HG02588 (cell line): Measurements from ENCODE around the gene MAGI2.

Experiments used
- ATAC-seq: cut with Tn5 transposase; IDR thresholded peaks from one replicate; pipeline ENCODE4 v1.9.1; 2021; ENCODE audit warnings: mild to moderate bottlenecking, moderate library complexity; ENCODE audit not compliant: unreplicated experiment

Gene MAGI2

DNA sequence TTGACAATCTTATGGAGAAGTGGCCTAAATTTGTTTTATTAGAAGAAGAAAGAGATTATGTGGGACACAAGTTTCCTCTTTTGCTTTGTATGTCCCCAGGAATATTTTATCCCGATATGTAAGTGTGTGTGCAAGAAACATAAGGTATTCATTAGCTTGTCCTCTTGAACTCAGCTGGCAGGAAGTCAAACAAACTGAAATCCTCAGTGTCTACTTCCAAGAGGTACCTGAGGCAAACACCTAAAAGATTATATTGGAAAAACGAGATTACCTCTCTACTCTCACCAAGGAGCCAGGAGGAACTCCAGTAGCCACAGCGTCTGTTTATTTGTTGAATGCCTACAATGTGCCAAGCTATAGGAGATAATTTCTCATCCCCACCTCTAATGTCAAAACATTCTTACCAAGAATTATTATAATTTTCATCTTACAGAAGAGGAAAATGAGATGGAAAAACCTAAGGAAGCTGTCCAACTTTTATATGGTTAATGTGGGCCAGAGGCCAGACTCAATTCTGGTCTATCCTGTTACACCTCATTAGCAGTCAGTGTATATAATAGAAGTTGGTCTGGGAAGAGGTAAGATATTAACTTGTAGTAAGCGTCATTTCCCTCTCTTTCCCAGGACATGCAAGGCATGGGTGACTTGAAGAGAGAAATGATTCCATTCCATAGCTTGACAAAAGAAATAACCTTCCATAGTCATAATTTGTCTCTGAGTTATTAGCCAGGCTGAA is 692.7 kb downstream of the MAGI2 start:
- ATAC-seq, result no peak

DNA sequence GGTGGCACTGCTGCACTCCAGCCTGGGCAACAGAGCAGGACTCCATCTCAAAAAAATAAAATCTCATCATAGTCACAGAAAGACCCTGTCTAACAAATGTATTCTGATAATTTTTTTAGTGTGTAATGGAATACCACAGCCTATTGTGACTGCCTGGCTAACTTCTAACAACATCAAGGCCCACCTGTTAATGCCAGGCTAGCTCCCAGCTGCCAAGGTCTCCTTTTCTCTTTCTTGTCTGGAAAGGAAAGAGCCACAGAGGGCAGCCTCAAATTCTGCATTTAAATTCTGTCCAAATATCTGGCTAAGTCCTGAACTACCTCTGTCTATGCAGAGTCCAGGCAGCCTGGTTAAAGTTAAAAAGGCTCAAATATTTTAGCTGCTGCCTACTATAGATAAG is 700.9 kb downstream of the MAGI2 start:
- no peak for ATAC-seq

DNA sequence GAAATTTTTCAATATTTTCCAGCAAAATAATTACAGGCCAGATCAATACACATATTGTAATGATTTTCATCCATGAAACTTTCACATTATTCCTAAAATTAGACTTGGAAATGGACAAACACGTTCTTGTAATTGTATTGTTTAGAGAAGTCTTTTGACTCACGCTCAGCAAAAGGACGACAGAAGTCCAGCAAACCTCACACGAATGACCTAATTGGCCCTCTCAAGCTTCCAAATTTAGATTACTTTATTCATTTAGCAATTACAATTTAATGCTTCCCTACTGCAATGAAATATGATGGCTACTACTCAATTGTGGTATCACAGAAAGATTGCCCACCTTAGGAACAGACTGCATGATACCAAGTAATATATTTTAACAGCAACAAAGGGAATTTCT is 702.2 kb downstream of the MAGI2 start:
- ATAC-seq, result no peak

DNA sequence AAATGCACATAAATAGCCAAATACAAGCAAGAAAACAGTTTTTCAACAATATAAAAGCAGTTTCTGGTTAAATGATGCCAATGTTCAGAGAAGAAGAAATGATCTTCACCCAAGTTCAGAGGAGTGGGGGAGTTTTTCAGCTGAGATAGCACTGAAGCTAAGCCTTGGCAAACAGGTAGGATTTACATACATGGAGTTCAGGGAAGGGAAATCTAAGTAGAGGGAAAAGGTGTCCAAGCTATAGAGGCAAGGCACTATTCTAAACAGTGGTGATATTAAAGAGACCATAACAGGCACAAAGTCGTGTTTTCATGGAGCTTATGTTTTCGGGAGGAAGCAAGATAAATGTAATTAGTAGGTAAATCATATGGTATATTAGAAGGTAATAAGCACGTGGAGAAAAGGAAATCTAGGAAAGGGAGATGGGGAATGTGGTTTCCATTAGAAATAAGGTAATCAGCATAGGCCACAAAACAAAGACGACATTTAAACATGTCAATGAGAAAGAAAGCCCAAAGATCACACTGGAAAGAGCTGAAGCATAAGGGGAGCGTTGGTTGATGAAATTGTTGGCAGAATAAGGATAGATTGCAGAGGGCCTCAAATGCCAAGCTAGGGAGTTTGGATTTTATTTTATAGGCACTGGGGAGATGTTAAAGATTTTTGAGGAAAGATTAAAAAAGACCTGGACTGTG is 704.3 kb downstream of the MAGI2 start:
- ATAC-seq, result no peak

DNA sequence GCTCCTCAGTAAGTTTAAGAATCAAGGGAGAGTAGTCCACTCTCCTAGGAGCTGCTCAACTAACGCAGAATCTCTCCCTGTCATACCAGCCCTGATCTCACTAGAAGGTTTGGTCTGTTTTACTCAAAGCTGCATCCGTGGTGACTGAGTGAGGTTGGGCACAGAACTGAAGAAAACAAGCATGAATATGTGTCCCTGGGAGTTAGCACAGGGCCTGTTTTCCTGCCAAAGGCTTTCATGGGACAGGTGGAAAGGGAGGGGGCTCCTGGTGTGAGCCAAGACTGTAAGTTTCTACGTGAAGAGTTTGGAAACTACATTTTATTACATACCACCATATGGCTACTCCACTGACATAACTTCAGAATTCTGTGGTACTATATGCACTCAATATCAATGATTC is 705.9 kb downstream of the MAGI2 start:
- ATAC-seq, result no peak

DNA sequence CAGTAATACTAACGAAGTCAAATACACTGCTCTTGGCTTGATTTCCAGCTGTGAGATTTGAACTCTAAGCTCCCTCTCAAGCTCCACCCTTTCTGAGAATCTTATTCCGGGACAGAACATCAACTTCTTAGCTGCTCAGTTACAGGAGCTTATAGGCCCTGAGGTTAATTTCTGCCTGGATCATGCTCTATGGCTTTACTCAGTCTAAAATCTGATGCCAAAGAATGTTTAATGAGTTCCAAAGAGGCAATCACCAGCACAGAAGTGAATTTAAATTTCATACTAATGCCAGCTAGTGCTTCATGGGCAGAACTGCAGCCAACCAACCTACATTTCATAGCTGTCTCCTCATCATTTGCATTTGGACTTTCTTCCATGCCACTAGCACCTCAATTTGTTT is 707.2 kb downstream of the MAGI2 start:
- no peak for ATAC-seq

DNA sequence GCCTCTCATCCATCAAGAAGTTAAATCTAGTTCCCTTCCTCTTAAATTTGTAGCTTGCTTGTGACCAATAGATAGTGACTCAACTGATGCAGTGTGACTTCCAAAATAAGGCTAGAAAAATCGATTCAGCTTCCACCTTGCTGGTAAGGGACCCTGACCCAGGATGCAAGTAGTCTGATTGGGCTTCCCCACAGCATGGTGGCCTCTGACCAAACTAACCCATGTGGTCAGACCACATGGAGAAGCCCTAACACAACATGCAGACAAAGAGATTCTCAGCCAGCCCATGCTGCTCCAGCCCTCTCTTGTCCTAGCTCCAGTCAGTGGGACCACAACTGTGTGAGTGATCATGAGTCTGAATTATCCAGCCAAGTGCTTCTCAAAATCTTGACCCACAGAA is 710.8 kb downstream of the MAGI2 start:
- ATAC-seq, result no peak

DNA sequence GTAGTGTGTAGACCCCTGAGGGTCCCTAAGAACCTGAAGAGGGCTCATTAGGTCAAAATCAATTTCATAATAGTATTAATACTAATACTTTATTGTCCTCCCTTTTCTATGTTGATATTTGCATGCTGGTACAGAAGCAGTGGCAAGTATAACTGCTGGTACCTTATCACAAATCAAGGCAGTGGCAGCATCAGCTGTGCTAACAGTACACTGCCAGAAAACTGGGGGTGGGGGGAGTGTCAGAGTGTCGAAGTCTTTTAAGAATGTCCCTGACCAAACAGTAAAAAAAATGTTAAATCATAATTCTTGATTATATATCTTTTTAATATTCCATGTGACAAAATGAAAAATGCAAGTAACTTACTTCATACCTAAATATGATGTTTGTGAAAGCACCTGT is 716.9 kb downstream of the MAGI2 start:
- ATAC-seq, result no peak

DNA sequence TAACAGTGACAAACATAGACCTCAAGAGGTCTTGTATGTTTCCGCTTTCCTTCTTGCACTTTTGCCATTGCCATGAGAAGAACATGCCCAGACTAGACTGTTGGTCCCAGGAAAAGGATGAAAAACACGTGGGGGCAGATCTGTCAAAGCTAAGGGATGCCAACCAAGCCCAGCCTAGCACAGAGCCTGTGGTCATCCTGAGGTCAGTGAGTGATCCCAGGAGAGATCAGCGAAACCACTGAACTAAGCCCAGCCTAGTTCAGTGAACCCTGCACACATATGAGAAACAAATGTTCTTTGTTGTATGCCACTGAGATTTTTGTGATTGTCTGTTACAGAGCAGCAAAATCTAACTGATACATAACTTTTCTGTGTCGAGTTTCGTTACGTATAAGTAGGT is 718.8 kb downstream of the MAGI2 start:
- ATAC-seq, result peak; percentile 70

DNA sequence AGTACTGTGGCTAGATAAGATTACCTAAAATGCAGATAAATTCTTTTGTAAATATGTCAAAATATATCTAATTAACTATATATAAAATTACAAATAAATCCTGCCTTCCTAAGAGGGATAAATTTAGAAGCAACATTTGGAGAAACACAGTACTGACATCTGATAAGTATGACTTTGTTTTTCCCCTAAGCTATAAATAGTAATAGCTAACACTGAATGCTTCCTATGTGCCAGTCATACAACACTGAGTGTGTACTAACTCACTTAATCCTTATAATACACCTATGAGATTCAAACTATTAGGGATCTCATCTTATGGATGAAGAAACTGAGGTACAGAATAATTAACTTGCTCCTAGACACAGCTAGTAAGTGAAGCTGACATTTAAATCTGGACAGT is 733.4 kb downstream of the MAGI2 start:
- no peak for ATAC-seq

DNA sequence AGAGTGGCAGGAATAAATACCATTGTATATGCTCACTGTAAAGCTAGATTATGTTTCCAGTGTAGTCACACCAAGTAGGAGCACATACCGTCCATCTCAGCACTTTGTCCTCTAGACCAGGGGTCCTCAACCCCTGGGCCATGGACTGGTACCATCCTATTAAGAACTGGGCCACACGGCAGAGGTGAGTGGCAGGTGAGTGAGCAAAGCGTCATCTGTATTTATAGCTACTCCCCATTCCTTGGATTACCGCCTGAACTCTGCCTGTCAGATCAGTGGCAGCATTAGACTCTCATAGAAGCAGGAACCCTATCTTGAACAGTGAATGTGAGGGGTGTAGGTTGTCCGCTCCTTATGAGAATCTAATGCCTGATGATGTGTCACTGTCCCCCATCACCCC is 735.3 kb downstream of the MAGI2 start:
- ATAC-seq, result no peak

DNA sequence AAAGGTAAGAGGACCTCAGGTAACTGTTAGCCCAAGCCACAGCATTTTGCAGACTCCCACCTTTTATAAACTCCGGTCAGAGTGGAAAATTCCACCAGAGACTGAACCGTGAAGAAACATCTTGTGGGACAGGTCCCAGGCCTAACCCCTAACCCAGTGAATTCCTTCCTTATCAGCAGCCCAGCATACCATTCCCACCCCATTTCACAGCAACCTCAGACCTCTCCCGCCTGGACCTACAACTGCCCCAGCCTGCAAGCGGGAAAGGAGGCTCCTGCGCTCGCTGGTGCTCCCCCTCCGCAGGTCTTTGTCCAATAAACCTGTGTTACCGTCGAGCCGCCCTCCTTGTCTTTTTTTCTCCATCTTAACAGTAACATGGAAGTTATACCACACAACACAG is 736.6 kb downstream of the MAGI2 start:
- ATAC-seq, result no peak

DNA sequence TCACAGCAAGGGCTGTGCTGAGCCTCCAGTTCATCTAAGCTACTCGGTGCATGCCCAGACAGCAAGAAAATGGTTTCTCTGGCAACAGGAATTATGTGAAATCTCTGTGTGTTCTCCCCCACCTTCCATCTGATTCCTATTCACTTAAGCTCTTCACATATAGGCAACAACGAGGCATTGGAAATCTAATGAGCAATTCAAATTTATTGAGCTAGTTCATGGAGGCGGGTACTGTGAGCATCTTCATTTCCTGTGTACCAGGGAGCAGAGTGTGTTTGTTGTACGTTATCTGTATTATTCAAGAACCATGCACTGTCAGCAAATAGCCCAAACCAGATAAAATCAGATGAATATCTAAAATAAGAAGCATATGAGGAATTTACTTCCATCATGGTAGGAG is 739.1 kb downstream of the MAGI2 start:
- no peak for ATAC-seq

DNA sequence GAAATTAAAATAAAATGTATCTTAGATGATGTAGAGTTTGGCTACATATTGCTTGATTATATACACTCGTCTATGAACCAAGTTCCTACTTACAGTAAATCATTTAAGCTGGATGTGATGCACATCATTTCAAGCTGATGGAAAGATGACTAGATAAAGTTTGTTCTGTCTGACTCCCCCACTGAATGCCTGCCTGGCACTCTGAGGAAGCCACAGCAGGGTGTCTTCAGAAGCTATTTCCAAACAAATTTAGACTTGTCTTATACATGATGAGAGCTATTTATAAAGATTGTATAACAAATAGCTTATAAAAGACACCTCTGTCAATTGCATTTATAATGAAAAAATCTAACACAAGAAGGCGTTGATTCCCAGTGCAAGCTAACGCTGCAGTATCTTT is 741.4 kb downstream of the MAGI2 start:
- ATAC-seq, result no peak

DNA sequence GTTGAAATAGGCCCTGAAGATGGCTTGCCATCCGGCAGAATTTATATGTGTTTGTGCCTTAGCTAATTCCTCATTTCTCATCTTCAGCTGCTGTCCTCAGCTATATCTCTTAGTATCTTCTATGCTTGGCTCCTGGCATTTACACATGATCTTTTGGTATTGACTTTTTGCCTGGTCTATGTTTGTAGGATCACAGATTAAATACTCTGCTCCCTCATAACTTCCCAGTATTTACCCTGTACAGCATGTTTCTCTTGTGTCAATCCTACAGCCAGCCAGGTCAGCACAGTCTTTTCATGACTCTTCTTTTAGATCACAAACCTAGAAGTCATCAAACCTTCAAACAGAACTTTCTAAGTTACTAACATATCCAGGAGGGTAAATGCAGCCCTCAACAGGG is 743.8 kb downstream of the MAGI2 start:
- no peak for ATAC-seq

DNA sequence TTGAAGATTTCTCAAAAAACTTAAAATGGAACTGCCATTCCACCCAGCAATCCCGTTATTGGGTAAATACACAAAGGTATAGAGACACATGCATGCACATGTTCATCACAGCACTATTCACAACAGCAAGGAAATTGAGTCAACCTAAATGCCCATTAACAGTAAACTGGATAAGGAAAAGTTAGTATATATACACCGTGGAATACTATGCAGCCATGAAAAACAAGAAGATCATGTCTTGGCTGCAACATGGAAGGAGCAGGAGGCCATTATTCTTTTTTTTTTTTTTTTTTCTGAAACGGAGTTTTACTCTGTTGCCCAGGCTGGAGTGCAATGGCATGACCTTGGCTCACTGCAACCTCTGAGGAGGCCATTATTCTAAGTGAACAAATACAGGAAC is 749.0 kb downstream of the MAGI2 start:
- no peak for ATAC-seq

DNA sequence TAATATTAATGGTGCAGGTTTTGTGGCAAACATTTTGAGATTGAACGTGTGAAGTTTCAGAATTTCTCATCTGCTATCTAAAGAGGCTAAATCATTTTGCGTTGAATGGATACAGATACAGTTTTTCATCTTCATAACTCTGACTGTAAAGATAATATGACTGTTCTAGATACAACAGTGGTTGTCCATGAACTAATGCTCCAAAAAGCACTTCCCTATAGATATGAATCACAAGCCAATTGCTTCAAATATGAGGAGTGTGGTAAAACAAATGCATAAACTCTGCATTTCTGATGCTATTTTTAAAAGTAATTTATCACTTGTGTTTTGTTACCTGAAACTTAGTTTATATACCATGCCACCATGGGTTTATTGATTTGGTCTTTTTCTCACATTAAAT is 750.1 kb downstream of the MAGI2 start:
- ATAC-seq, result no peak

DNA sequence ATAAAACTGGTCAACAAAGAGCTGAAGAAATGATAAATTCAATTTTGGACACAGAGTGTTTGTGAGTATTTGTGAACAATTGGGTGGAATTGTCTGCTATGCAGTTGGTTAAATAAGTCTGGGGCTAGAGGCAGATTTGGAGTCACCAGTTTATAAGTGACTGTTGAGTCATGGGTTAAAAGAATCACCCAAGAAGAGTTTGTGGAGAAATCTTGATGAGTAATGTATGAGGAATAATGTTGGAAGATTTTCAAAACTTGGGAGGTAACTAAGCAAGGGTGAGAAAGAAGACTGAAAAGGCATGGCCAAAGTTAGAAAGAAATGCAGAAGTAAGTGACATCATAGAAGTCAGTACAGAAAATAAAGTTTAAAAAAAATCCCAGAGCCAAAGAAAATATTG is 750.7 kb downstream of the MAGI2 start:
- ATAC-seq, result no peak

DNA sequence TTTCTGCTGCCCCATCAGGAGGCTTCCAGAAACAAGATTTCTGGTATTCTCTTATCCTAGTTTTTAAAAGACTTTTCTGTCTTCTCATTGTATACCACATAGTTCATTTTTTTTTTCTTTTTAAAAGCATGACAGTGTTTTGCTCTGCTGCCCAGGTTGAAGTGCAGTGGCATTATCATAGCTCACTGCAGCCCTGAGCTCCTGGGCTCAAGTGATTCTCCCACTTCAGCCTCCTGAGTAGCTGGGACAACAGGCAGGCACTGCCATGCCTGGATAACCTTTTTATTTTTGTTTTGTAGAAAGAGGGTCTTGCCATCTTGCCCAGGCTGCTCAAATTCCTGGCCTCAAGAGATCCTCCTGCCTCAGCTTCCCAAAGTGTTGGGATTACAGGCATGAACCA is 757.6 kb downstream of the MAGI2 start:
- ATAC-seq, result no peak

DNA sequence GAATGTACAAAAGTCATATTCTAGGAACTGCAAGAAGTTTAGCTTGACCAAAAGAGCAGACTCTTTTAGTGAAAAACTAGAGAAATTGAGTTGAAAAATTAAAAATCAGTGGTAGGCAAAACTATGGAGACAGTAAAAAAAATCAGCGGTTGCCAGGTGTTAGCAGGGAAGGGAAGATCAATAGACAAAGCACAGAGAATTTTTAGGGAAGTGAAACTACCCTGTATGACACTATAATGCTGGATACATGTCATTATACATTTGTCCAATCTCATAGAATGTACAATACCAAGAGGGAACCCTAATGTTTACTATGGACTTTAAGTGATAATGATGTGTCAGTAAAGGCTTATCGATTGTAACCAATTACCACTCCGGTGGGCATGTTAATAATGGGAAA is 761.9 kb downstream of the MAGI2 start:
- ATAC-seq, result no peak

DNA sequence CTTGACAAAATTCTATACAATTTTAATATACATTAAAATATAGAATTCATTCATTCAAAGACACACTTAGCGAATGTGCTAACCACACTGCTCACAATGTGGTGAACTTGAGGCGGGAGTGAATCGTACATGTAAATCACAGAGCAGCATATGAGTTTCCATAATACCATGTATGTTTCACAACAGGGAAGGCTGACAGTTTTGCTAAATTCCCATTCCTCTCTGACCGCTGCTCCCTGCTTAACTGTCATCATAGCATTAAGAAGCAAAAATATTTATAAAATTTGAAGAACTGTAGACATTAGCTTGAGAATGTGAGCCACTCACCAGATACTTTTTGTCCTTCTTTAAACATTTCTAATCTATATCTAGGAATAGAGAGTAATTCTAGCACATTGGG is 763.3 kb downstream of the MAGI2 start:
- no peak for ATAC-seq

DNA sequence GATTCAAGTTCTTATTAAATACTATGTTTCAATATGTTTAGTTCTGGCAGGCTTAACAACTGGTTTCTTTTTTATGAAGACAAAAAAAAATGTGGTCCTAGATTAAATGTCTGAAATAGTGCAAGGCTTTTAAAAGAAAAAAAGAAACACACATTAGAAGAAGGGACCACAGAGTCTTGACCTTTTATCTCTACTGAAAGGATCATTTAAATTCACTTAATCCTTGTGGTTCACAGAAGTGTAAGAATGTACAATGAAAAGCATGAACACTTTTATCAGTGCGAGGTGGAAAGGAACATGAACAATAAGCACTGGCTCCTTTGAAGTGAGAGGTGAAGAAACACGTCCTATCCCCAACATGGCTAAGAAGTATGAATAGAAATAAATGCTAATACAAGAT is 765.1 kb downstream of the MAGI2 start:
- no peak for ATAC-seq

DNA sequence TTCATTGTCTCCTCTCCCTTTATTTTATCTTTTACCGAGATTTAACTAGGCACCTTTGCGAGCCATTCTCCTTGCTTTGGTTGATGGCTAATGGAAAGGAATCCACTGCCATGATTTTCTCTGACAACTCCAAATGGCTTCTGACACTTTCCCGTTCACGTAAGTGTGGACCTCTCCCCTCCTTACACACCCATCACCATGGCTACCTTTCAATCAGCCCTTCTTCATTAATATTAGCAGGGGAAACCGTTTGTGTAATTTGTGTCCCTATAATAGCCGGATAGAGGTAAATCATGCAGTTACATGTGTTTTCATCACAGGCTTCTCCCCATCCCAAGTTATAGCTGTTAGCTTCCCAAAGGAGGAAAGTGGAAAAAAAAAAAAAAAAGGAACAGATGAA is 767.3 kb downstream of the MAGI2 start:
- no peak for ATAC-seq
